IPS-18a (cell line): ENCODE results near the gene CMKLR1.

Source experiments
- H3K27ac ChIP-seq: one replicate; pipeline ENCODE4 v1.5.1; 2013; ENCODE audit warnings: low read length
- H3K27me3 ChIP-seq: one replicate; pipeline ENCODE4 v1.6.1; 2013; ENCODE audit warnings: mild to moderate bottlenecking, low read length; ENCODE audit not compliant: control insufficient read depth, insufficient read depth
- H3K36me3 ChIP-seq: one replicate; pipeline ENCODE4 v1.6.1; 2013; ENCODE audit warnings: low read depth, low read length; ENCODE audit not compliant: control insufficient read depth
- H3K4me1 ChIP-seq: one replicate; pipeline ENCODE4 v1.6.1; 2013; ENCODE audit warnings: low read depth, low read length; ENCODE audit not compliant: control insufficient read depth
- H3K4me3 ChIP-seq: one replicate; pipeline ENCODE4 v1.5.1; 2013; ENCODE audit warnings: low read length
- H3K9ac ChIP-seq: one replicate; pipeline ENCODE4 v1.6.1; 2013; ENCODE audit warnings: mild to moderate bottlenecking, low read length, moderate library complexity
- H3K9me3 ChIP-seq: one replicate; pipeline ENCODE4 v1.6.1; 2013; ENCODE audit warnings: low read depth, low read length; ENCODE audit not compliant: control insufficient read depth

Gene CMKLR1

DNA sequence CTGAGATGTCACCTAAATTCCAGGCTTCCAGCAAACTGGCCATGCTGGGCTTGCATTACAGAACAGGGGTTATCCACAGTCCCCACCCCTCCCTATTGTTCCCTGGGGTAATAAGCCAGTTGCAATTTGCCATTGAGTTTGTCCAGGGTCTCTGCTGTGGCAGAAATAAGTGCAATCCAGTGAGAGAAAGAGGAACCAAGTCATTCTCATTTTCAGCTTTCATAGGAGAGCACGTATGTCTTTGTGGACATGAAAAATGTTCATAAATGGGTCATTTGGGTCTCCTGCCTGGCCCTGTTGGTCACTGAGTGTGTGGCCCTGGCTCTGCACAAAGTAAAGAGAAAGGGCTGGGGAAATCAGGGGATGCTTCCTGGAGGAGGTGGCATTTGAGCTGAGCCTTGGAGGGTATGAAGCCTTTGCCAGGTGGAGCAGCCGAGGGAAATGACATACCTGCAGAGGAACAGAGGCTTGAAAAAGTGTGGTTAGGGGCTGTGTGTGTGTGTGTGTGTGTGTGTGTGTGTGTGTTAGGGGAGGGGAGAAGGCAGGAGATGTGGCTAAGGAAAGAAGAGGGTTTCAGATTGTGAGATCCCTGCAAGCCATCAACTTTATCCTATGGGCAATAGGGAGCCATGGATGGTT, 29.3 kb downstream of the CMKLR1 start:
- H3K27me3 ChIP-seq, result no peaks in the 10 kb centered on the region
- no peak overlapping the region for H3K4me3 ChIP-seq
- no peaks in the 10 kb centered on the region for H3K9me3 ChIP-seq
- H3K36me3 ChIP-seq, result no peaks in the 10 kb centered on the region
- no peak overlapping the region for H3K27ac ChIP-seq
- no peak overlapping the region for H3K9ac ChIP-seq
- H3K4me1 ChIP-seq, result peaks cover 8% of the 10 kb centered on the region

- Histone ChIP-seq H3K36me3 (no peaks in the 10 kb centered on the region), H3K4me1 (peaks cover 18% of the 10 kb centered on the region), H3K27ac (no peak overlapping the region), H3K4me3 (no peak overlapping the region), H3K9ac (no peak overlapping the region), H3K9me3 (no peaks in the 10 kb centered on the region), H3K27me3 (no peaks in the 10 kb centered on the region)
Measured at GRCh38 chr12:108308395-108309085, 30.6 kb downstream of the CMKLR1 start.

- Histone ChIP-seq H3K36me3 (no peaks in the 10 kb centered on the region), H3K27ac (no peak overlapping the region), H3K4me1 (peaks cover 26% of the 10 kb centered on the region), H3K4me3 (no peak overlapping the region), H3K27me3 (no peaks in the 10 kb centered on the region), H3K9ac (no peak overlapping the region), H3K9me3 (no peaks in the 10 kb centered on the region)
Measured at GRCh38 chr12:108307006-108307405, 32.1 kb downstream of the CMKLR1 start.

DNA sequence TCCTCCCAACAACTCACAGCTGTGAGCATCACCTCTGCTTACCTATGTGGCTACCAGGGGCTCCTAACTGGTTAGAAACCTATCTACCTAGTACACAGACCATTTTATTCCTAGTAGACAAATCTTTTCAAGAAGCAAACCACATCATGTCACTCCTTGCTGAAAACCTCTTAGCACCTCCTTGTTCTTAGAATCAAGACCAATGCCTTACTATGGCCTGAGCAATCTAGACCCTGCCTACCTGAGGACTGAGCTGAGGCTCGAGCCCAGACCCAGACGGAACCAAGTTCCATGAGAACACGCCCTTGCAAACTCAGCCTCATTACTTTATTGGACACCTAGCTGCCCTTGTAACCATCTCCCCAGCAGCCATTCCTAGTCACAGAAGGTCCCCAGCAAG, 32.6 kb downstream of the CMKLR1 start:
- no peaks in the 10 kb centered on the region for H3K36me3 ChIP-seq
- H3K9ac ChIP-seq, result no peak overlapping the region
- no peak overlapping the region for H3K27ac ChIP-seq
- no peaks in the 10 kb centered on the region for H3K9me3 ChIP-seq
- peaks cover 26% of the 10 kb centered on the region for H3K4me1 ChIP-seq
- no peak overlapping the region for H3K4me3 ChIP-seq
- H3K27me3 ChIP-seq, result no peaks in the 10 kb centered on the region

- no peaks in the 10 kb centered on the region for H3K27me3 ChIP-seq
- no peaks in the 10 kb centered on the region for H3K9me3 ChIP-seq
- no peaks in the 10 kb centered on the region for H3K36me3 ChIP-seq
- H3K4me1 ChIP-seq, result peaks cover 26% of the 10 kb centered on the region
- no peak overlapping the region for H3K9ac ChIP-seq
- H3K27ac ChIP-seq, result no peak overlapping the region
- no peak overlapping the region for H3K4me3 ChIP-seq
Measured at GRCh38 chr12:108305991-108306501, 33.1 kb downstream of the CMKLR1 start.

GRCh38 chr12:108305520-108305919, 33.6 kb downstream of the CMKLR1 start:
- no peaks in the 10 kb centered on the region for H3K9me3 ChIP-seq
- H3K4me3 ChIP-seq, result no peak overlapping the region
- no peak overlapping the region for H3K27ac ChIP-seq
- peaks cover 26% of the 10 kb centered on the region for H3K4me1 ChIP-seq
- no peak overlapping the region for H3K9ac ChIP-seq
- no peaks in the 10 kb centered on the region for H3K27me3 ChIP-seq
- no peaks in the 10 kb centered on the region for H3K36me3 ChIP-seq

DNA sequence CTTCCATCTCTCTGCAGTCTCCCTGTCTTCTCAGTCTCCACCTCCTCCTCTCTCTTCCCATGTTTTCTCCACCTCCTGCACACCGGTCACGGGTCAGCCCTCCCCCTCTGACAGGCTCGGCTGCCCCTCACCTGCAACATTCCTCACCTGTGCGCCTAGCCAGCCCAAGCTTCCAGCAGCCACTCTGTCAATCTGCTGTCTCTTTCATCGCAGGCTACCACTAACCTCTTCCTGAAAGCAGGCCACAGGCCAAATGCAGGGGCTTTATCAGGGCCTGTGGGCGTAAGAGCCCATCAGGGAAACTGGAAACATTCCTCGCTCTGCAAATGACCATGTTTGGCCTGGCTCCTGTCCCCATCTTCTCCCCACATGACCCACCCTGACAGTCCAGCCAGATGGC, 34.5 kb downstream of the CMKLR1 start:
- Histone ChIP-seq H3K9me3 (no peaks in the 10 kb centered on the region), H3K36me3 (no peaks in the 10 kb centered on the region), H3K9ac (no peak overlapping the region), H3K4me3 (no peak overlapping the region), H3K27ac (no peak overlapping the region), H3K27me3 (no peaks in the 10 kb centered on the region), H3K4me1 (peaks cover 26% of the 10 kb centered on the region)

DNA sequence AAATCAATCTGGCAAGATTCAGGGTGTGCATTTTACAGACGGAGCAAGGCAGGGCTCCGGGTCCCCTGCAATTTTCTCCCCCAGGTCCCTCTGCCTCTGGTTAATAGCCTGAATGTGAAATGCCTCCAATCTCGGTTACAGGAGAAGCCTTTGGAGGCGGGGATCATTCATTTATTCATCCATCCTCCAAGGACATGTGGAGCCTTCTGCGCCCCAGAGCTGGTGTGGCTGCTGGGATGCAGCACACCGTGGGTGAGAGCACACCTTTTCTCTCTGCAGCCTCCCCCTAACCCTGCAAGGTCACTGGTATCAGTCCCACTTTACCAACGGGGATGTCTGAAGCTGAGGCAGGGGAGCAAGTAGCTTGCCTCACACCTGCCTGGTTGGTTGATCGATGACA, 35.4 kb downstream of the CMKLR1 start:
- Histone ChIP-seq H3K27me3 (no peaks in the 10 kb centered on the region), H3K27ac (no peak overlapping the region)

GRCh38 chr12:108302403-108303311, 36.5 kb downstream of the CMKLR1 start:
- Histone ChIP-seq H3K9ac (no peak overlapping the region), H3K9me3 (no peaks in the 10 kb centered on the region), H3K27ac (no peak overlapping the region), H3K27me3 (no peaks in the 10 kb centered on the region), H3K4me1 (peaks cover 26% of the 10 kb centered on the region), H3K4me3 (no peak overlapping the region), H3K36me3 (no peaks in the 10 kb centered on the region)

More for the DNA sequence above, 35.4 kb downstream of the CMKLR1 start:
- Histone ChIP-seq H3K4me3 (no peak overlapping the region), H3K4me1 (peaks cover 26% of the 10 kb centered on the region), H3K9ac (no peak overlapping the region), H3K36me3 (no peaks in the 10 kb centered on the region), H3K9me3 (no peaks in the 10 kb centered on the region)

GRCh38 chr12:108302016-108302402, 37.1 kb downstream of the CMKLR1 start:
- no peak overlapping the region for H3K27ac ChIP-seq
- no peaks in the 10 kb centered on the region for H3K9me3 ChIP-seq
- peaks cover 26% of the 10 kb centered on the region for H3K4me1 ChIP-seq
- H3K9ac ChIP-seq, result no peak overlapping the region
- H3K4me3 ChIP-seq, result no peak overlapping the region
- no peaks in the 10 kb centered on the region for H3K36me3 ChIP-seq
- H3K27me3 ChIP-seq, result no peaks in the 10 kb centered on the region

- Histone ChIP-seq H3K9ac (no peak overlapping the region), H3K4me1 (peaks cover 26% of the 10 kb centered on the region), H3K9me3 (no peaks in the 10 kb centered on the region), H3K27me3 (no peaks in the 10 kb centered on the region), H3K27ac (no peak overlapping the region), H3K36me3 (no peaks in the 10 kb centered on the region), H3K4me3 (no peak overlapping the region)
Measured at GRCh38 chr12:108301346-108301745, 37.8 kb downstream of the CMKLR1 start.
